Skin of body (tissue), 2 donors: ENCODE results near the gene GRK6. TPM values are rescaled to one million over a fixed set of nuclear protein-coding genes. Genes with fewer than 3 reads are reported as not detected.
"Not testable (repeated sequence)": the region's sequence is repeated elsewhere in the genome, so short reads cannot be mapped to it uniquely, and the experiment has no call there.

Experiments
- DNase-seq: peaks from one replicate; lab custom pipeline; 2025; lab: John Stamatoyannopoulos, UW
- total RNA-seq: library from RNA; depleted of rRNA; stranded (reverse); fragments of >200 nt; gene quantifications from one replicate; pipeline ENCODE4 v1.2.3, GENCODE V29; 2014

Gene GRK6
- total RNA-seq, 1 donor from 2014 or later: 23.8 TPM

DNA sequence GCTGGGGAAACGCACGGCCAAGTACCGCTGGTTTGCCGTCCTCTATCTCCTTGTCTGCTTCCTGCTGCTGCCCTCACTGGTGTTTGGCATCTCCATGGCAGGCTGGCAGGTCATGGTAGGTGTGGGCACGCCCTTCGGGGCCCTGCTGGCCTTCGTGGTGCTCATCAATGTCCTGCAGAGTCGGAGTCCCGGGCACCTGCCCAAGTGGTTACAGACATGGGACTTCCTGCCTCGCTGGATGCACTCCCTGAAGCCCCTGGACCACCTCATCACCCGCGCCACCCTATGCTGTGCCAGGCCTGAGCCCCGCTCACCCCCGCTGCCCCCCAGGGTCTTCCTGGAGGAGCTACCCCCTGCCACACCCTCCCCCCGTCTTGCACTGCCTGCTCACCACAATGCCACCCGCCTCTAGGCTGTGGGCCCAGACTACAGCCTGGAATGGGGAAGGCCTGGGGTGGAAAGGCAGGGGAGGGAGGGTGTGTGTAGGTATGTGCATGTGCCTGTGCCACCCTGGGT lies 28.5 kb upstream of the GRK6 start:
- DNase-seq: no peak

DNA sequence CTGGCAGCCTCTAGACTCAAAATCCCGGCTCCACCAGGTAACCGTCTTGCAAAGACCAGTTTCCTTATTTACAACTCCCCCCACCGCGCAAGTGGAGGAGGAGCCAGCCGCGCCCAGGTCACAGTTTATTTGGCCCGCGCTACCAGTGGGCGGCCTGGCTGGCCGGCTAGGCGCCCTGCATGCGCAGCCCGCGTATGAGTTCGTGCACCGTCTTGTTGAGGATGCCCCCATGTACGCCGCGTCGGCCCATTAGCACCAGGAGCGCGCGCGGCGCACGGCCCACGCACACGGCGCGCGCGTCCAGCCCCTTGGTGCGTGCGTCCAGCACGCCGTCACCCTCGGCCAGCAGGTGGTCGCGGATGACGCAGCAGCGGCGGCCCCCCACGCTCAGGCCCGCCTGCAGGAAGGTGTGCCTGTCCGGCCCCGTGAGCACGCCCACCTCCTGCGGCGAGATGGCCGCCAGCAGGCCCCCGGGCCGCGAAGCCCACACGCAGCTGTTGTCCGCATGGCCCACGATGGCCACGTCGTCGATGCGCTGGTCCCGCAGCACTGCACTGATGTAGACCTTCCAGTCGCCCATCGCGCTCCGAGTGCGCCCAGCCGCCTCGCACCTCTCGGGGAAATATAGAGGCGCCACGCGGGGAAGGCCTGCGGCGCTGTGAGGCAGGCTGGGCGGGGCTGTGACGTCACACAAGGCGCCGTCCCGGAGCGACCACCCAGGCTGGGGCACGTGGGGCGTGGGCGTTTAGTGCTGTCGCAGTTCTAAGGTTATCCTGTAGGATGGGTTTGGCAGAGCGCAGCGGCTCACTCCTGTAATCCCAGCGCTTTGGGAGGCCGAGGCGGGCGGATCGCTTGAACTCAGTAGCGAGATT lies 26.2 kb upstream of the GRK6 start, which contains the start of gene PFN3:
Gene PFN3 (minus strand): TSS at position 665 of the 872 bp plus-strand sequence. CDS start 85 bp downstream, at position 580.
- peak; percentile 14 for DNase-seq

DNA sequence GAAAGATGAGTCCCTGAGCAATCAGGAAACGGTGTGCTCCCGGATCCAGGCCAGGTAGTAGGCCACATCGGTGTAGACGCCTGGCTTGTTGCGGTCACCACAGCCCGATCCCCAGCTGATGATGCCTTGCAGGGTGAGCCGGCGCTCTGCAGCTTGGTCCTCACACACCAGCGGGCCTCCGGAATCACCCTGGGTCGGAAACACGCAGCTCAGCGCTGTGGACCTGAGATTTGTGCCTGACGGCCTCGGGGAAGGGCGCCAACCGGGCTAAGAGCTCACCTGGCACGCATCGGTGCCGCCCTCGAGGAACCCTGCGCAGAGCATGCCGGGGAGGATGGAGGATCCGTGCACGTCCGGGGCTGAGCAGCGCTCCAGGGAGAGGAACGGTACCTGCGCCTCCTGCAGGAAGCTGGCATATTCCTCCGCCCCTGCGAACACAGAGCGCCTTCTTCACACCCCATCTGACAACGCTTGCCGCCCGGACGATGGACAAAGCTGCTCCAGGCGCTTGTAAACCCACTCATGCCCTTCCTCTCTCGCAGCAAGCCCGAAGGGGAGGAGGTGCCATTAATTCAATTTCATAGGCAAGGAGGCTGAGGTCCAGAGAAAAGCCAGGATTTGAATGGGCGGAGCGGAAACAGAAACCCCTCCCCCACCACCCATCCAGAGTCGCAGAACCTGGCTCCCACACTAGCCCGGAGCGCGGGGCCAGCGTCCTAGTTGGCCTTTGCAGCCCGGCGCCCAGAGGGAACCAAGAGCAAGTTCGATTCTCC lies 24.0 kb upstream of the GRK6 start:
- no peak for DNase-seq

DNA sequence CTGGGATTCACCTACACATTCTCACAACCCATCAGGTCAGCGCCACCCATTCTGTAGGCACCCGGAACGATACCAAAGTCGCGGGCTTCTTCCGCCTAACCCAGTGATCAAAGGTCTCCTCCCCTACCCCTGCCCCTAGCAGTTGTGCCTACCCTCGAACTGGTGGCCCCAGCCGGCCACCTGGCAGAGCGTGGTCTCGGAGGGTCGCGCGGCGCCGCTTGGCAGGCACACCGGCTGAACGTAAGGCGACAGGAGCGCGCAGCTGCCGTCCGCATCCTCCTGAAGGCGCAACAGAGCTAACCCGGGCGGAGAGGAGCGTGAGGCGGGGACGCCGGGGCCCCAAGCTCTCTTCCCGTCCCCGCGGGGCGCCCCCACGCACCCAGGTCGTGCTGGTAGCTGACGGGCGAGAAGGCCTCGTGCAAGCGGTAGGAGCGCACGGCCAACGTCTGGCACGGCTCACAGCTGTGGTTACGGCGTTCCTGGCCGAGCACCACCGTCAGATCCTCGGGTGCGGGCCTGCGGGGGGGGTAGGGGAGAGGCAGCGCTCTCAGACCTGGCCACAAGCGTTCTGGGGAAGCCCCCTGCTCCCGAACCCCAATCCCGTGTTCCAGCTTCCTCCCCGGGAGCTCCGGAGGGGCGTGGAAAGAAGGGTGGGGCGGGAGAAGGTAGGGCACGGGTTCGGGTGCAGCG lies 23.2 kb upstream of the GRK6 start:
- no peak for DNase-seq

DNA sequence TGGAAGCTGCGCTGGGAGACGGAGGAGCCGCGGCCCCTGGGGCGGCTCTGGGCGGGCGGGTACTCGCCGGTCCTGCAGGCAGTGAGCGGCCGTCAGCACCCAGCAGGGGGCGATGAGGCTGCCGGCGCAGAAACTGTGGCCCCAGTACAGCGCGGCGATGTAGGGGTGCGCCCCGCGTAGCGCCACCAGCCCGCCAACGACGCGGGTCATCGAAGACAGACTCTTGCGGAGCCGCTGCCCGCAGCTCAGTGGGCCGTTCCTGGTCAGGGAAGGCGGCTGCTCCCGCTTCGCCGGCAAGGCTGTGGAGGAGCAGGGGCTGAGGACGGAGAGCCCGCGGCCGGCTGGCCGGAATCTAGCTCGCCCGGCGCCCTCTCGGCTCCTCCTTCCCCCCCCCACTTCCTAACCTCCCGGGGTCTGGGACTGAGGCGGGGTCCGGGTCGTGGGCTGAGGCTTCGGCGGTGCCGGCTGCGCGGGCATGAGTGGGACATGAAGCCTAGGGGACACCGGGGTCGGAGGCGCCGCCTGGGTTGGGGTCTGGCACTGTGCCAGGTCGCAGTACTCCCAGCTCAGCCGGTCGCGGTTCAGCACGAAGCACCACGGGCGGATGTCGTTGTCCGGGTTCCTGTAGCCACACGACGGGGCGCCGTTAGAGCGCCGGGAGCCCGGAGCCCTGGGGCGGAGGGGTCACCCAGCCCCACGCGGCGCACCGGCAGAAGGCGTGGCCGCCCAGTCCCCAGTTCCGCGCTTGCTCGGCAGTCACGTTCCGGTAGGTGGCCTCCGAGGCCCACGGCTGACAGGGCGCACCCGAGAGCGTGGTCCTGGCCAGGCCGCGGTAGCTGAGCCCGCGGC lies 22.5 kb upstream of the GRK6 start:
- DNase-seq: peak; percentile 10

DNA sequence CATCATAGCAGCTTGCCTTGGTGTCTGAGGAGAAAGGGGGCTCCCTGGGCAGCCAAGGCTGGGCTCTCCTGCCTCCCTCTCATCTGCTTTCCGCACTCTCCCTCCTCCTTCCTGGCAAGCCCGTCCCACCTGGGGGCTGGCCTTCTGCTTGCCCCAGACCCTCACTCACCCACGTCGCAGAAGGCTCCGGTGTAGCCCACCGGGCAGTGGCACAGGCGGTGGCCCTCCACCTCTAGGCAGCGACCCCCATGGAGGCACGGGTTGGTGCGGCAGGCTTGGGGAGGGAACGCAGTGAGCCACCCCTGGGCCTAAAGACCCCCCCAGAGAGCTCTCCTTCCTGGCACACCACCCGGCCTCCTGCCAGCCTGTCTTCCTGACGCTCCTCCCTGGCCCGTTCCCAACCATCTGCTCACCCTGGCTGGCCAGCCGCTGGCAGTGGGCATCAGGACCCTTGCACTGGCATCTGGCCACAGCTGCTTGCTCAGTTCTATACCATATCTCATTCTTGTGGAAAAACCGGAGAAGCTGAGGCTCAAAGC lies 21.8 kb upstream of the GRK6 start:
- DNase-seq: no peak

DNA sequence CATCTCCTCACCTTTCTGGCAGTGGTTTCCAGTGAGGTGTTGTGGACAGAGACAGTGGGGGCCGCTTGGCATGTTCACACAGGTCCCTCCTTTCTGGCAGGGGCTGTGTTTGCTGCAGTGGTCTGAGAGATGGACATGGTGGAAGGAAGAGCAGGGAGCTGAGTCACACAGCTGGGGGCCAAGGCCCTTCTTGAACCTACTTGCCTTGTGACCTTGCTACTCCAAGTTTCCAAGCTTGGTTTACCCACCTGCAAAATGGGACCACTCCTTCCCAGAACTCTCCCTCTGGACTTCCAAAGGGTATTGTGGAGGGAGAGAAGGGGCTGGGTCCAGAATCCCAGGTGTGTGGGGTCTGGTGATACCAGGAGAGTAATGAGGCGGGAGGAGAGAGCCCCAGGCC lies 21.2 kb upstream of the GRK6 start:
- no peak for DNase-seq

DNA sequence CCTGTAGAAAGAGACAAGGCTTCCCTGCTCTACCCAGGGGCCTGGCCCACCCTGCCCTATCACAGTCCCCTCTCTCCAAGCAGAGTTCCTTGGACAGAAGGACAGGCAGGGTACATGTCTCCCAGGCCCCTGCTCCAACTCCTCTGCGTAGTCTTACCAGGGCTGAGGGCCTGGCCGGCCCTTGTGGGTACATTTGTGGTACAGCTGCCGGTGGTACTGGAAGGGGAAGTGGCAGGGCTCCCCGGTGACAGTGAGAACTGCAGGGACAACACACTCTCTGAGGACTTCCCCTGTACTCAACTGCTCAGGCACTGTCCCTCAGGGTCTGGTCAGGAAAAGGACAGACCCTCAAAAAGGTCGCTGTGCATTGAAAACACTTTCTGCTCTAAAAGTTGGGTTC lies 20.7 kb upstream of the GRK6 start:
- DNase-seq: no peak

DNA sequence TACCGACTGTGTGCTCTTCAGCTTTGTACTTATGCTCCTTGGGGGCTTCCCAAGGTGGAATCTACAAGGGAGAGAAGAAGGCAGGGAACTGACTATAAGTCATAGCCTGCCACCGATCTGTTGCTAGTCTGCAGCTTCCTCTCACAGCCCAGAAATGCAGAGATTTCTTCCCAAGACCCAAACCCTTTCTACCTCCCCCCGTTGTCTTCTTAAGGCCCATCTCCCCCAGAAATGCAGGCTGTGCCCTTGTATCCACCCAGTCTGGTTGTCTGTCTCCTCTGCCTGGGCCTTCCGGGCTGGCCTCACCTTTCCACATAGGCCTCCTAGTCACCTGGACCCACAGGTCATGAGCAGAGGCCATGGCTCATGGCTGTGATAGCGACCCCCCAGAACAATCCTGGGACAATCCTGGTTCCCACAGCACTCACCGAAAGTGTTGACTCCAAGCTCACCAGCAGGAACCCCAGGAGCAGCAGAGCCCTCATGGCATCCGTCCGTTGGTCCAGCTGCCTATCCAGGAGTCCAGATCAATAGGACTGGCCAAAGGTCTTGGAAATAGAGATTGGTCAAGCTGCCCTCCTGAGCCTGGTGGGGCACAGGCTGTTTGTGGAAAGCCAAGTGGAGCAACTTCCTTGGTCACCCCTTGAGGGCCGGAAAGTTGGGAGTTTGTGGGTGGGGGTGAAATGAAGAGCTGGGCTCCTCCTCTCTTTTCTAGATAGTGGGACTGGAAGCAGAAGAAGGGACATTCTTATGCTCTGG lies 17.3 kb upstream of the GRK6 start, which contains the start of gene F12:
Gene F12 (minus strand): TSS at position 522 of the 759 bp plus-strand sequence. CDS start 37 bp downstream, at position 485.
- no peak for DNase-seq

DNA sequence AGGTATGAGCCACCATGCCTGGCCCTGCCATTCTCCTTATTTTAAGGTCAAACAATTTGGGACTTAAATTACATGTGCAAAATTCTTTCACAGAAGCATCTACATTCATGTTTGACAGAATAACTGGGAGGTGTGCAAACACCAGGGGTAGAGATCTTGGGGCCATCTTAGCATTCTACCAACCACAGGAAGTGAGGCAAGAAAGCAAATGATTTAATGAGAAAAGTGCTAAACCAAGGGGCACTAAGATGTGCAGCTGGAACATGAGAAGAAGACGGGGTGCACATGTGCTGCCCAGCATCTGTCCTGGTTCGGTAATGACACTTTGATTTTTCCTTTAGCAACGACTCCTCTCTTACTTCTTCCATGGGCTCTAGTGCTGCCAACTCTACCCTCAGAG lies 15.9 kb upstream of the GRK6 start:
- DNase-seq: no peak

DNA sequence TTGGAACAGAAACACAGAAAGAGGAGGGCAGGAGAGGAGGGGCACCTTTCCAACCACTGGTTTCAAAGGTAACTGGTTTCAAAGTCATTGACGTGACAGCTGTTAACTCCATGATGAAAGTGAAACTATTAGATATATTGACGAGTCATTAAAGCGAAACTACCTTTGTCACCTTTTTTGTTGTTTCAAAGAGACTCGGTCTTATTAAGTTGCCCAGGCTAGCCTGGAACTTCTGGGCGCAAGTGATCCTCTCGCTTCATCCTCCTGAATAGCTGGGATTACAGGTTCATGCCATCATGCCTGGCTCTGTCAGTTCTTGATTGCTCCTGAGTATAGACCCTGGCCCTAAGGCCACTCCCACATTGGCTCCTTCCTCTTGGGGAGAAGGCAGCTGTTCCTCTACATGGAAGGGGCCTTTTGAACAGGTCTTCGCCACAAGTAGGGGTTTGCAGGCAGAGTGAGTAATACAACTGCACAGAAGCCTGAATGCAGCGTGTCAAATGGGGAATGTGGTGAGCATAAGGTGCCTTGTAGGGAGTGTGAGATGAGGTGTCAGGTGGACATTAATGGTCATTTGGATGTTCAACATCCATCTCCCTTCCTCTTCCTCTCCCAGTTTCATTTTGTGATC lies 13.8 kb upstream of the GRK6 start:
- DNase-seq: no peak

DNA sequence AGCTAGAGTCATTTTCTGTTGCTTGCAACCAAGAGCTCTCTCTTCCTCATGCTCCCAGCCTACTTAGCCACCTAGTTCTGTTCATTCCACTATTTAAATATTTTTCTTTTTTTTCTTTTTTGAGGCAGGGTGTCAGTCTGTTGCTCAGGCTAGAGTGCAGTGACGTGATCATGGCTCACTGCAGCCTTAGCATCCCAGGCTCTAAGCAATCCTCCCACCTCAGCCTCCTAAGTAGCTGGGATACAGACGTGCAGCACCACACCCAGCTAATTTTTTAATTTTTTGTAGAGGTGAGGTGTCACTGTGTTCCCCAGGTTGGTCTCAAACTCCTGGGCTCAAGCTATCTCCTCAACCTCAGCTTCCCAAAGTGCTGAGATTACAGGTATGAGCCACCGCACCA lies 12.0 kb upstream of the GRK6 start:
- DNase-seq: no peak

DNA sequence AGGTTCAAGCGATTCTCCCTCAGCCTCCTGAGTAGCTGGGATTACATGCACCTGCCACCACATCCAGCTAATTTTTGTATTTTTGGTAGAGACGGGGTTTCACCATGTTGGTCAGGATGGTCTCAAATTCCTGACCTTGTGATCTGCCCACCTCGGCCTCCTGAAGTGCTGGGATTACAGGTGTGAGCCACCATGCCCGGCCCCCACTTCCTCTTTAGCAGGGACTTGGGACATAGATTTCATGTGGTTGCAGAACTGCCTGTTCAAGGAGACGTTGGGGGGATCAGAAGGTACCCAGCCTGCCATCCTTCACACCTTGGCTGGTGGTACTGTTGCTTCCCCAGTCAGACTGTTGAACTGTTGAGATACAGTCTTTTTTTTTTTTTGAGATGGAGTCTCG lies 9.4 kb upstream of the GRK6 start:
- not testable (repeated sequence) for DNase-seq

DNA sequence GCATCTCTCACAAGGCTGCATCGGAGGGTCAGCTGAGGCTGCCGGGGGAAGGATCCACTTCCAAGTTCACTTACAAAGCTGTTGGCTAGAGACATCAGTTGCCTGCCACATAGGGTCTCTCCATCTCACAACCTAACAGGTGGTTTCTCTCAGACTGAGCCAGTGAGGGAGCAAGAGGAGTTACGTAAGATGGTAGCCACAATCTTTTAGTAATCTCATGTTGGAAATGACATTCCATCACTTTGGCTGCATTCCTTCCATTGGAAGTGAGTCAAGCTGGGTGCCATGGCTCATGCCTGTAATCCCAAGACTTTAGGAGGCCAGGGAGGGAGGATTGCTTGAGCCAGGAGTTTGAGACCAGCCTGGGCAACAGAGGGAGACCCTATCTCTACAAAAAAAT lies 7.4 kb upstream of the GRK6 start:
- DNase-seq: no peak

DNA sequence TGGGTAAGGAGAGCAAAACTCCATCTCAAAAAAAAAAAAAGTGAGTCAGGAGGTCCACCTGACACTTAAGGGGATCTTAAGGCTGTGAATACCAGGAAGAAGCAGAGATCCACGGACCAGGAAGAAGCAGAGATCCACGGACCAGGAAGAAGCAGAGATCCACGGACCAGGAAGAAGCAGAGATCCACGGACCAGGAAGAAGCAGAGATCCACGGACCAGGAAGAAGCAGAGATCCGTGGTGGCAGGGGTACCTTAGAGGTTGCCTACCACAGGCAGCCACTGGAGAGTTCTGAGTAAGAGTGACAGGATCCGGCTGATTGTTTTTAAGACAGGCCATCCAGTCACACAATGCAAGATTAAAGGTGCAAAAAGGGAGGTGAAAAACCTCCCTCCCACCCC lies 6.0 kb upstream of the GRK6 start:
- DNase-seq: not testable (repeated sequence)

DNA sequence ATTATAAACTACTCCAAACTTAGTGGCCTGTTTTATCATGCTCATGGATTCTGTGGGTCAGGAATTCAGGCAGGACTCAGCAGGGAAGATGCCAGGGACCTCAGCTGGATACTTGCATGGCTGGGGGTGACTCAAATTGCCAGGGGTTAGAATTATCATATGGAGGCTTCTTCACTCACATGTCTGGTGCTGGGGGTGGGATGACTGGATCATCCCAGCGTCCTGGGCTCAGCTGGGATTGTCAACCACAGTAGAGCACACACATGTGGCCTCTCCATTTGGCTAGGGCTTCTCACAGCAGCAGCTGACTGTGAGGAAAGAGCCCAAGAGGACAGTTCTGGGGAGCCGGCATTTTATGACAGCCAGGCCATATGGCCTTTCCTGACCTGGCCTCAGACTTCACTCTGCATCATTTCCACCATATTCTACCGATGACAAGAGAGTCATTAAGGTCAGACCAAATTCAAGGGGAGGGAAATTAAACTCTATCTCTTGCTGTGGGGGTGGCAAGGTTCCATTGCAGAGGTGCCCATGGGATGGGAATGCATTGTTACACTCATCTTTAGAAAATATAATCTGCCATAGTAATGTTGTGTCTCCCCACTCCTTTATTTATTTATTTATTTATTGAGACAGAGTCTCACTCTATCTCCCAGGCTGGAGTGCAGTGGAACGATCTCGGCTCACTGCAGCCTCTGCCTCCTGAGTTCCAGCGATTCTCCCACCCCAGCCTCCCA lies 5.2 kb upstream of the GRK6 start:
- no peak for DNase-seq

DNA sequence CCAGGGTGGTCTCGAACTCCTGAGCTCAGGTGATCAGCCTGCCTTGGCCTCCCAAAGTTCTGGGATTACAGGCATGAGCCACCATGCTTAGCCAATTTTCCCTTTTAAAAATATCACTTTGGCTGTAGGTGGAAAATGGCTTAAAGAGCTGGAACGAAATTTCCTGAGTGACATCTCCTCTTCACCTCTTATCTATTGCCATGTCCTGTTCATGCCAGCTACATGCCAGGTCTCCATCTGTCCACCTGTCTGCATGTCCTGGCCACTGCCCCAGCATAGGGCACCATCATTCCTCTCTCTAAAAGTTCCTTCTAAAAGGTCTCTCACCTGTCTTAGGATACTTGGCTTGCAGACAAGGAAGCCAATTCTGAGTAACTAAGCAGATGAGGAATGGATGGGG lies 2.8 kb upstream of the GRK6 start:
- no peak for DNase-seq

DNA sequence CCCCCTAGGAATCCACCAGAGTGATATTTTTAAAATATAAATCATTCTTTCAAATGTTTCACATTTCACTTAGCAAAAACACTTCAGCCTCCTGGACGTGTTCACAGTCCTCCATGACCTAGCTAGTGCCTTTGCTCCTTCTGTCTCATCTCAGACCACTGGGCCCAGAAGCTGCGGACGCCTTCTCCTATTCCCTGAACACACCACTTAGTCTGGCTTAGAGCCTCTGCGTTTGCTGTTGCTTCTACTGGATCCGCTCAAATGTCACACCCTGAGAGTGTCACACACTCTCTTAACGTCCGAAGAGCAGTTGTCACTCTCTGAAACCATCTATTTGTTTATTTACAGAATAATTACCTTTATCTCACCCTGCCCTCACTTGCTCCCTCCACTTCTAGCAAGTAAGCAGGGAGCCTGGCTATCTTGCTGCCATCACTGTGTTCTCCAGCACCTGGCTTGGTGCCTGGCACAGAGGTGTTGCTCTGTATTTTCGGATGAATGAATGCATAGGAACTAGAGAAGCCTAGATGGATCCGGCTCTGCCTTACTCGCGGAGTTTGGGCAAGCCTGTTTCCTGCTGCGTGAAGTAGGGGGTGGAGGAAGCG lies 1.2 kb upstream of the GRK6 start:
- DNase-seq: no peak
